GM23248 (cell line): ENCODE results near the gene CTAGE9. TPM values are rescaled to one million over a fixed set of nuclear protein-coding genes. Genes with fewer than 3 reads are reported as not detected.

Source experiments
- DNase-seq: peaks from one replicate; pipeline ENCODE4 v3.0.0-alpha.2; 2015
- H2AFZ ChIP-seq: fragments of 200-600 bp; sonication (generic); 2 replicates; pipeline ENCODE4 v1.6.1; 2016; ENCODE audit warnings: antibody characterized with exemption
- H3F3A ChIP-seq: fragments of 200-600 bp; sonication (generic); 2 replicates; pipeline ENCODE4 v1.6.1; 2016; ENCODE audit warnings: mild to moderate bottlenecking, antibody characterized with exemption, mixed run types; ENCODE audit not compliant: insufficient read depth
- H3K27ac ChIP-seq: fragments of 200-600 bp; sonication (generic); 2 replicates; pipeline ENCODE4 v1.5.1; 2016; ENCODE audit warnings: mild to moderate bottlenecking
- H3K27me3 ChIP-seq: fragments of 200-600 bp; sonication (generic); replicated peaks from 2 replicates; pipeline ENCODE4 v1.6.1; 2016; ENCODE audit warnings: mild to moderate bottlenecking; ENCODE audit not compliant: insufficient read depth
- H3K36me3 ChIP-seq: fragments of 200-600 bp; sonication (generic); 2 replicates; pipeline ENCODE4 v1.6.1; 2016; ENCODE audit warnings: low read depth, mild to moderate bottlenecking
- H3K4me1 ChIP-seq: fragments of 200-600 bp; sonication (generic); 2 replicates; pipeline ENCODE4 v1.6.1; 2016; ENCODE audit warnings: mild to moderate bottlenecking; ENCODE audit not compliant: insufficient read depth
- H3K4me2 ChIP-seq: fragments of 200-600 bp; sonication (generic); one replicate; pipeline ENCODE4 v1.6.1; 2016; ENCODE audit warnings: mild to moderate bottlenecking; ENCODE audit not compliant: unreplicated experiment
- H3K4me3 ChIP-seq: fragments of 200-600 bp; sonication (generic); 2 replicates; pipeline ENCODE4 v1.5.1; 2016; ENCODE audit warnings: mild to moderate bottlenecking
- H3K79me2 ChIP-seq: fragments of 200-600 bp; sonication (generic); 2 replicates; pipeline ENCODE4 v1.6.1; 2016; ENCODE audit warnings: mild to moderate bottlenecking; ENCODE audit not compliant: insufficient read depth
- H3K9ac ChIP-seq: fragments of 200-600 bp; sonication (generic); 2 replicates; pipeline ENCODE4 v1.6.1; 2016; ENCODE audit warnings: mild to moderate bottlenecking
- H3K9me2 ChIP-seq: fragments of 200-600 bp; sonication (generic); 2 replicates; pipeline ENCODE4 v1.6.1; 2016; ENCODE audit warnings: mixed run types, mild to moderate bottlenecking, moderate library complexity; ENCODE audit not compliant: insufficient read depth
- H3K9me3 ChIP-seq: fragments of 200-600 bp; sonication (generic); one replicate; pipeline ENCODE4 v1.6.1; 2017; ENCODE audit warnings: low read depth
- H4K20me1 ChIP-seq: fragments of 200-600 bp; sonication (generic); 2 replicates; pipeline ENCODE4 v1.6.0; 2016; ENCODE audit not compliant: insufficient read depth
- EZH2 ChIP-seq: fragments of 200-600 bp; sonication (generic); IDR thresholded peaks from 2 replicates; pipeline ENCODE4 v1.6.1; 2018; ENCODE audit warnings: antibody characterized with exemption, mild to moderate bottlenecking; ENCODE audit not compliant: insufficient read depth, poor library complexity, severe bottlenecking
- EZH2phosphoT487 ChIP-seq: fragments of 200-600 bp; sonication (generic); IDR thresholded peaks from 2 replicates; pipeline ENCODE4 v1.6.1; 2018; ENCODE audit warnings: antibody characterized with exemption, moderate library complexity, mild to moderate bottlenecking, low read depth; ENCODE audit not compliant: insufficient read depth
- WGBS, 2 experiments: methylation state at CpG; one replicate each; pipeline ENCODE4 v1.1.6; 2015 to 2017; ENCODE audit warnings: low lambda C conversion rate in 2 of 2, low coverage in 1 of 2; ENCODE audit errors: missing lambda C conversion rate in 2 of 2; 5-methylcytosine and 5-hydroxymethylcytosine counted together
- in situ Hi-C: fragments of 300-500 bp; cut with MboI; formaldehyde crosslinking; loops from 2 replicates; pipeline ENCODE4 v1.15.0; 2020
- polyA plus RNA-seq: library from polyadenylated mRNA; unstranded; fragments of >200 nt; fragmentation: Nextera tagmentation; extraction: Ambion mirVana; gene quantifications from 2 replicates; pipeline ENCODE4 v1.2.1, GENCODE V29; 2016
- total RNA-seq: library from RNA; depleted of rRNA; stranded (reverse); fragments of >200 nt; shearing (Covaris generic); gene quantifications from 2 replicates; pipeline ENCODE4 v1.2.3, GENCODE V29; 2014

Gene CTAGE9
- total and polyA plus RNA-seq, 2 experiments from 2014 or later: not detected

DNA sequence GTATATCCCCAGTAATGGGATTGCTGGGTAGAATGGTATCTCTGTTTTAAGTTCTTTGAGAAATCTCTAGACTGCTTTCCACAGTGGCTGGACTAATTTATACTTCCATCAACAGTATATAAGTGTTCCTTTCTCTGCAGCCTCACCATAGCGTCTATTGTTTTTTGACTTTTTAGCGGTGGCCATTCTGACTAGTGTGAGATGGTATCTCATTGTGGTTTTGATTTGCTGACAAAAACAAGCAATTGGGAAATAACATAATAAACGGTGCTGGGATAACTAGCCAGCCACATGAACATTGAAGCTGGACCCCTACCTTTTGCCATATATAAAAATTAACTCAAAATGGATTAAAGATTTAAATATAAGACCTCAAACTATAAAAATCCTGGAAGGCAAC is 23.8 kb downstream of the CTAGE9 start:
- Histone ChIP-seq H3K9ac (no peak overlapping the region), H3K4me3 (no peak overlapping the region), H3K27me3 (no peaks in the 10 kb centered on the region), H3K27ac (no peak overlapping the region), H3K4me1 (no peaks in the 10 kb centered on the region), H3K4me2 (no peak overlapping the region), H3K79me2 (no peaks in the 10 kb centered on the region), H4K20me1 (no peaks in the 10 kb centered on the region), H3K9me3 (no peaks in the 10 kb centered on the region), H3K36me3 (no peaks in the 10 kb centered on the region), H2AFZ (no peak overlapping the region), H3F3A (no peaks in the 10 kb centered on the region), H3K9me2 (no peaks in the 10 kb centered on the region)
- DNase-seq: no peak
- no peak for TF ChIP-seq EZH2
- no peak for TF ChIP-seq EZH2phosphoT487
- in situ Hi-C loops: loop anchor here (25.0 kb wide), 1 partner anchor 550 kb away; no protein-coding TSS in a partner anchor
- WGBS, 2 experiments: 75 to 77% methylated on average over 3 of the region's 3 CpGs

DNA sequence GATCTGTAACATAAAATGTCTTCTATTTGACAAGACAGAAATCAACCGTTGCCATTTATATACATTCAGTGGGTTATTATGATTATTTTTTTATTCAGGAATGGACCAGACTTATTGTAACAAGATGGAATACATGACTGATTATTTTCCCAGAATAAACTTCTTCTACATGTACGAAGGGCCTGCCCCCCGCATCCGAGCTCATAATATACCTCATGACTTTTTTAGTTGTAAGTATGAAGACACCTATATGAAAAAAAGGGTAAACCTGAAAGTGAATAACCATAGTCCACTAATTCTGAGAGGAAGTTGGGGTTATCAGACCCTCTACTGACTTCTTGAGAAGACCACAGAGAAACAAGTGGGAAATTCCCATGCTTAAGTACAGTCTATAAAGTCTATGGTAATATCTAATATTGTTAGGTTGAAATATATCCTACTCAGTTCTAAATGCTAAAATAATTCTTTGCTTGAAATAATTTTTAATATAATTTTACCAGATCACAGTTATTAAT is 25.5 kb downstream of the CTAGE9 start:
- TF ChIP-seq EZH2: no peak
- TF ChIP-seq EZH2phosphoT487: no peak
- 96% methylated on average over 4 of the region's 4 CpGs for WGBS, 2 experiments
- Histone ChIP-seq H3K9me2 (no peaks in the 10 kb centered on the region), H3K36me3 (no peaks in the 10 kb centered on the region), H3K4me3 (no peak overlapping the region), H4K20me1 (no peaks in the 10 kb centered on the region), H3K9ac (no peak overlapping the region), H3K4me1 (no peaks in the 10 kb centered on the region), H3K9me3 (no peaks in the 10 kb centered on the region), H3K27ac (no peak overlapping the region), H3F3A (no peaks in the 10 kb centered on the region), H3K4me2 (no peak overlapping the region), H3K79me2 (no peaks in the 10 kb centered on the region), H2AFZ (no peak overlapping the region), H3K27me3 (no peaks in the 10 kb centered on the region)
- DNase-seq: no peak
- in situ Hi-C loops: loop anchor here (25.0 kb wide), 1 partner anchor 552 kb away; no protein-coding TSS in a partner anchor

DNA sequence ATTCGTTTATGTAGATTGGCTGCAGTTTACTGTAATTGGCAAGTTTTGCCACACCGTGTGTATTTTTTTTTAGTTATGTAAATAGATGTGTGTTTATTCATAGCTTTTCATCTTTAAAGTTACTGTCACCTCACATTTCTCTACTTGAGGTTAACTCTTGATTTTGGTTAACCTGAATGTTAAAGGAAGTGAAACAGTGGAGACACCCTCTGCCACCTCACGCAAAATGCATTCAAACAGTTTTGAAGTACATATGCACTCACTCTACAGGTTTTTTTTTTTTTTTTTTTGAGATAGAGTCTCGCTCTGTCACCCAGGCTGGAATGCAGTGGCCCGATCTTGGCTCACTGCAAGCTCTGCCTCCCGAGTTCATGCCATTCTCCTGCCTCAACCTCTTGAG is 27.3 kb downstream of the CTAGE9 start:
- TF ChIP-seq EZH2phosphoT487 (no peak), EZH2 (no peak)
- in situ Hi-C loops: loop anchor here (25.0 kb wide), 1 partner anchor 554 kb away; no protein-coding TSS in a partner anchor
- no peaks in the 10 kb centered on the region for H3K36me3 ChIP-seq
- H3K27ac ChIP-seq: no peak overlapping the region
- H2AFZ ChIP-seq: no peak overlapping the region
- H3K4me2 ChIP-seq: no peak overlapping the region
- no peak overlapping the region for H3K9ac ChIP-seq
- no peaks in the 10 kb centered on the region for H3K9me3 ChIP-seq
- no peaks in the 10 kb centered on the region for H4K20me1 ChIP-seq
- H3F3A ChIP-seq: no peaks in the 10 kb centered on the region
- no peaks in the 10 kb centered on the region for H3K79me2 ChIP-seq
- 72 to 82% methylated on average over 6 of the region's 6 CpGs for WGBS, 2 experiments
- no peaks in the 10 kb centered on the region for H3K9me2 ChIP-seq
- H3K27me3 ChIP-seq: no peaks in the 10 kb centered on the region
- H3K4me3 ChIP-seq: no peak overlapping the region
- DNase-seq: no peak
- no peaks in the 10 kb centered on the region for H3K4me1 ChIP-seq

DNA sequence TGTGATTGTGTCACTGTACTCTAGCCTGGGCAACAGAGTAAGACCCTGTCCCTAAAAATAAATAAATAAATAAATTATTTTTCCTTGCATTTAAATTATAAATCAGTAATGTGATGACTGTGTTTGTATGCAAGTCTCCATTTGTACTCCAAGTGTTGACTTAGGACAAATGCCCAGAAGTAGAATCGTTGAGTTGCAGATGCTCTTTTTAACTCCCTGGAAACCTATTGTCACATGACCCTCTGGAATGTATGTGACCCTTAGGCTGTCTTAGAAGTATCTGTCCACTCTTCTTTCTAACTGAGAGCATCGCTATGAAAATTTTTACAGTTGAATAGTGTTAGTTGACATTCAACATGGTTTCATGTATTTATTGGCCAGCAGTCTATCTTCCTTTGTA is 28.4 kb downstream of the CTAGE9 start:
- no peak overlapping the region for H3K4me2 ChIP-seq
- H3K4me3 ChIP-seq: no peak overlapping the region
- no peak overlapping the region for H3K9ac ChIP-seq
- no peaks in the 10 kb centered on the region for H3K9me3 ChIP-seq
- no peaks in the 10 kb centered on the region for H3K79me2 ChIP-seq
- no peak for DNase-seq
- TF ChIP-seq EZH2phosphoT487: no peak
- no peaks in the 10 kb centered on the region for H3K9me2 ChIP-seq
- H3K4me1 ChIP-seq: no peaks in the 10 kb centered on the region
- in situ Hi-C loops: loop anchor here (25.0 kb wide), 1 partner anchor 555 kb away; no protein-coding TSS in a partner anchor
- H3F3A ChIP-seq: no peaks in the 10 kb centered on the region
- H3K36me3 ChIP-seq: no peaks in the 10 kb centered on the region
- WGBS, 2 experiments: 42% methylated on average over 2 of the region's 2 CpGs
- H3K27ac ChIP-seq: no peak overlapping the region
- no peaks in the 10 kb centered on the region for H4K20me1 ChIP-seq
- H2AFZ ChIP-seq: no peak overlapping the region
- H3K27me3 ChIP-seq: no peaks in the 10 kb centered on the region

DNA sequence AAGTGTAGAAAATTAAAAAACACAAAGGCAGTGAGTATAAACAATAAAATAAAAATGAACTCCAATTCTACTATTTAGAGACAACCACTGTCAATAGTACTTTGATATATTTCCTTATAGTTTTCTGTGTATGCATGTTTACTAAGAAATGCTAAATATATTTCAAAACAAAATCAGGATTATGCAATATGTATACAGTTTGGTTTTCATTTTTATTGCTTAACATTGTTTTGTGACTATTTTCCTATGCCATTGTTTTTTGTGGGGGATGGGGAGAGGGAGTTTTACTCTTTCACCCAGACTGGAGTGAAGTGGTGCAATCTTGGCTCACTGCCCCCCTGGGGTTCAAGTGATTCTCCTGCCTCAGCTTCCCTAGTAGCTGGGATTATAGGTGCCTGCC is 29.2 kb downstream of the CTAGE9 start:
- no peak for DNase-seq
- Histone ChIP-seq H3K4me1 (no peaks in the 10 kb centered on the region), H3K9me2 (no peaks in the 10 kb centered on the region), H3K9me3 (no peaks in the 10 kb centered on the region), H3K36me3 (no peaks in the 10 kb centered on the region), H3K9ac (no peak overlapping the region), H3K27ac (no peak overlapping the region), H3K4me3 (no peak overlapping the region), H2AFZ (no peak overlapping the region), H3K27me3 (no peaks in the 10 kb centered on the region), H4K20me1 (no peaks in the 10 kb centered on the region), H3K79me2 (no peaks in the 10 kb centered on the region), H3F3A (no peaks in the 10 kb centered on the region), H3K4me2 (no peak overlapping the region)
- TF ChIP-seq EZH2phosphoT487 (no peak), EZH2 (no peak)
- in situ Hi-C loops: loop anchor here (25.0 kb wide), 1 partner anchor 556 kb away; no protein-coding TSS in a partner anchor
